Activated CD4-positive, alpha-beta T cell treated with anti-CD3 and anti-CD28 coated beads for 36 hours (primary cell): ENCODE data around the gene SOWAHD. TPM values are rescaled to one million over a fixed set of nuclear protein-coding genes. Genes with fewer than 3 reads are reported as not detected.

ENCODE experiments used
- ATAC-seq: fragments of 200-7000 bp; cut with Tn5 transposase; one replicate; pipeline ENCODE4 v1.10.0; 2021; ENCODE audit warnings: mild to moderate bottlenecking, moderate library complexity
- CTCF ChIA-PET: fragments of 350-600 bp; sonication (Branson Sonifier 250); formaldehyde crosslinking; loops from one replicate; lab custom pipeline; 2021; ENCODE audit warnings: antibody characterized with exemption; lab: Charles Lee
- POLR2A ChIA-PET: fragments of 350-600 bp; sonication (Branson Sonifier 250); formaldehyde crosslinking; loops from one replicate; lab custom pipeline; 2021; ENCODE audit warnings: antibody characterized with exemption, inconsistent platforms; lab: Charles Lee
- DNase-seq: peaks from one replicate; pipeline ENCODE4 v3.0.0-alpha.2; 2020
- H3K27ac Mint-ChIP-seq: one replicate; pipeline ENCODE4 v1.8.0; 2021; ENCODE audit warnings: mixed read lengths
- H3K27me3 Mint-ChIP-seq: one replicate; pipeline ENCODE4 v1.8.0; 2021; ENCODE audit warnings: mixed read lengths
- H3K36me3 Mint-ChIP-seq: one replicate; pipeline ENCODE4 v1.8.0; 2021; ENCODE audit warnings: low read depth, mixed read lengths
- H3K4me1 Mint-ChIP-seq: one replicate; pipeline ENCODE4 v1.8.0; 2021; ENCODE audit warnings: mixed read lengths
- H3K4me3 Mint-ChIP-seq: one replicate; pipeline ENCODE4 v1.8.0; 2021; ENCODE audit warnings: mild to moderate bottlenecking, moderate library complexity, mixed read lengths
- H3K9me3 Mint-ChIP-seq: one replicate; pipeline ENCODE4 v1.8.0; 2021; ENCODE audit warnings: low read depth, mixed read lengths
- intact Hi-C, 2 experiments: fragments of 100-400 bp; cut with DNase I in 1 of 2; cut with micrococcal nuclease in 1 of 2; formaldehyde crosslinking; loops; one replicate each; pipeline versions ENCODE4 v1.14.2 to v1.15.1; 2022 to 2024; cut with DNase I, micrococcal nuclease
- total RNA-seq, 2 experiments: library from RNA; stranded (reverse); gene quantifications; one replicate each; pipeline ENCODE4 v1.2.3, GENCODE V29; 2021

Gene SOWAHD
- under 1 TPM; 0.11 to 0.30 TPM for total RNA-seq

GRCh38 chrX:119757979-119758730 lies at the start of gene SOWAHD:
Gene SOWAHD, plus strand, starts transcription at chrX:119758588. Its CDS starts 80 bp downstream, at chrX:119758668.
- Mint-ChIP-seq H3K36me3 (no peaks in the 10 kb centered on the region), H3K27ac (peak within 1 kb of the TSS; percentile 97), H3K9me3 (no peaks in the 10 kb centered on the region), H3K27me3 (no peaks in the 10 kb centered on the region), H3K4me3 (peak within 1 kb of the TSS; percentile 66), H3K4me1 (peaks cover 48% of the 10 kb centered on the region)
- DNase-seq (peak; percentile 32), ATAC-seq (peak; percentile 9)
- intact Hi-C loops, result loop anchor here (2.0 to 10.0 kb wide), 7 partner anchors 34 to 487 kb away; partner anchors contain the start of genes NDUFA1 (in 2 of the 2), RNF113A (in 2 of the 2), NKAP (in 1 of the 2) and NKRF (in 1 of the 2)
- ChIA-PET POLR2A (interaction anchor here (0.5 to 1.8 kb wide), 7 partner anchors 27 to 775 kb away, joined by 3 to 9 read pairs (median 4); partner anchors contain the start of genes RPL39, SEPTIN6 and UPF3B), CTCF (interaction anchor here (0.6 to 2.3 kb wide), 15 partner anchors 22 to 269 kb away, joined by 3 to 8 read pairs (median 4); partner anchors contain the start of gene SEPTIN6)

GRCh38 chrX:119708936-119709335 lies 49.5 kb upstream of the SOWAHD start:
- ChIA-PET POLR2A (no interaction called here), CTCF (interaction anchor here (1.0 to 1.2 kb wide), 2 partner anchors 16 to 99 kb away, joined by 3 read pairs; partner anchors contain the start of gene SEPTIN6)
- ATAC-seq (no peak), DNase-seq (no peak)
- Mint-ChIP-seq H3K36me3 (no peaks in the 10 kb centered on the region), H3K9me3 (no peaks in the 10 kb centered on the region), H3K4me3 (no peak overlapping the region), H3K4me1 (no peaks in the 10 kb centered on the region), H3K27ac (no peak overlapping the region), H3K27me3 (no peaks in the 10 kb centered on the region)
- intact Hi-C loops, result no loop called here

GRCh38 chrX:119709630-119710029 lies 48.8 kb upstream of the SOWAHD start:
- H3K4me3 Mint-ChIP-seq, result no peak overlapping the region
- no peak overlapping the region for H3K27ac Mint-ChIP-seq
- no peaks in the 10 kb centered on the region for H3K4me1 Mint-ChIP-seq
- DNase-seq (no peak), ATAC-seq (no peak)
- intact Hi-C loops, result no loop called here
- no peaks in the 10 kb centered on the region for H3K36me3 Mint-ChIP-seq
- ChIA-PET CTCF (interaction anchor here (0.6 to 1.2 kb wide), 4 partner anchors 11 to 138 kb away, joined by 3 to 4 read pairs (median 3); partner anchors contain the start of gene SEPTIN6), POLR2A (no interaction called here)
- H3K9me3 Mint-ChIP-seq, result no peaks in the 10 kb centered on the region
- no peaks in the 10 kb centered on the region for H3K27me3 Mint-ChIP-seq

GRCh38 chrX:119721487-119721886 lies 36.9 kb upstream of the SOWAHD start:
- intact Hi-C loops, result no loop called here
- H3K9me3 Mint-ChIP-seq, result no peaks in the 10 kb centered on the region
- no peak overlapping the region for H3K27ac Mint-ChIP-seq
- H3K4me1 Mint-ChIP-seq, result no peaks in the 10 kb centered on the region
- H3K4me3 Mint-ChIP-seq, result no peak overlapping the region
- POLR2A ChIA-PET, result no interaction called here
- ATAC-seq, result no peak
- CTCF ChIA-PET, result interaction anchor here (0.6 kb wide), 1 partner anchor 26 kb away, joined by 3 read pairs; no protein-coding TSS in a partner anchor
- no peaks in the 10 kb centered on the region for H3K36me3 Mint-ChIP-seq
- no peak for DNase-seq
- H3K27me3 Mint-ChIP-seq, result no peaks in the 10 kb centered on the region

GRCh38 chrX:119721926-119722325 lies 36.5 kb upstream of the SOWAHD start:
- intact Hi-C loops, result no loop called here
- POLR2A ChIA-PET, result no interaction called here
- ATAC-seq (no peak), DNase-seq (no peak)
- peaks cover 1% of the 10 kb centered on the region for H3K4me1 Mint-ChIP-seq
- H3K27ac Mint-ChIP-seq, result no peak overlapping the region
- no peak overlapping the region for H3K4me3 Mint-ChIP-seq
- CTCF ChIA-PET, result no interaction called here
- H3K36me3 Mint-ChIP-seq, result no peaks in the 10 kb centered on the region
- no peaks in the 10 kb centered on the region for H3K9me3 Mint-ChIP-seq
- H3K27me3 Mint-ChIP-seq, result no peaks in the 10 kb centered on the region

- intact Hi-C loops, result no loop called here
- H3K27ac Mint-ChIP-seq, result peak overlapping the region; percentile 67
- ATAC-seq (peak; percentile 81), DNase-seq (peak; percentile 5)
- ChIA-PET CTCF (interaction anchor here (0.6 to 2.3 kb wide), 9 partner anchors 18 to 211 kb away, joined by 3 to 5 read pairs (median 4); partner anchors contain the start of genes RPL39 and SEPTIN6), POLR2A (interaction anchor here (0.6 kb wide), 1 partner anchor 34 kb away, joined by 4 read pairs; the partner anchor contains the start of gene SEPTIN6)
- peak overlapping the region; percentile 15 for H3K4me3 Mint-ChIP-seq
- H3K9me3 Mint-ChIP-seq, result no peaks in the 10 kb centered on the region
- peaks cover 6% of the 10 kb centered on the region for H3K4me1 Mint-ChIP-seq
- H3K27me3 Mint-ChIP-seq, result no peaks in the 10 kb centered on the region
- H3K36me3 Mint-ChIP-seq, result no peaks in the 10 kb centered on the region
These were observed 31.4 kb upstream of the SOWAHD start for GRCh38 chrX:119726900-119727555.

GRCh38 chrX:119728487-119728886 lies 29.9 kb upstream of the SOWAHD start:
- no peak for ATAC-seq
- intact Hi-C loops, result no loop called here
- POLR2A ChIA-PET, result no interaction called here

GRCh38 chrX:119729408-119730201 lies 28.8 kb upstream of the SOWAHD start:
- Mint-ChIP-seq H3K4me3 (no peak overlapping the region), H3K36me3 (no peaks in the 10 kb centered on the region), H3K27ac (no peak overlapping the region), H3K9me3 (no peaks in the 10 kb centered on the region), H3K27me3 (no peaks in the 10 kb centered on the region), H3K4me1 (peaks cover 6% of the 10 kb centered on the region)
- ChIA-PET CTCF (interaction anchor here (0.6 to 2.3 kb wide), 22 partner anchors 9 to 521 kb away, joined by 3 to 10 read pairs (median 4); partner anchors contain the start of gene RPL39), POLR2A (no interaction called here)
- ATAC-seq (peak; percentile 60), DNase-seq (peak; percentile 74)
- intact Hi-C loops, result loop anchor here (1.0 to 5.0 kb wide), 5 partner anchors 31 to 213 kb away; partner anchors contain the start of gene NKRF (in 1 of the 2)

More at GRCh38 chrX:119728487-119728886, 29.9 kb upstream of the SOWAHD start:
- H3K4me1 Mint-ChIP-seq, result peaks cover 6% of the 10 kb centered on the region
- H3K27me3 Mint-ChIP-seq, result no peaks in the 10 kb centered on the region
- no peak for DNase-seq
- CTCF ChIA-PET, result interaction anchor here (0.7 to 2.3 kb wide), 12 partner anchors 10 to 523 kb away, joined by 3 to 9 read pairs (median 4); partner anchors contain the start of gene RPL39
- H3K4me3 Mint-ChIP-seq, result no peak overlapping the region
- H3K9me3 Mint-ChIP-seq, result no peaks in the 10 kb centered on the region
- H3K27ac Mint-ChIP-seq, result no peak overlapping the region
- no peaks in the 10 kb centered on the region for H3K36me3 Mint-ChIP-seq

- Mint-ChIP-seq H3K4me1 (no peaks in the 10 kb centered on the region), H3K9me3 (no peaks in the 10 kb centered on the region), H3K27me3 (no peaks in the 10 kb centered on the region), H3K4me3 (no peak overlapping the region), H3K27ac (no peak overlapping the region), H3K36me3 (no peaks in the 10 kb centered on the region)
- ChIA-PET CTCF (interaction anchor here (1.0 to 1.5 kb wide), 3 partner anchors 17 to 219 kb away, joined by 3 to 4 read pairs (median 3); partner anchors contain the start of gene SOWAHD), POLR2A (no interaction called here)
- intact Hi-C loops, result loop anchor here in 1 of 2 experiments (5.0 kb wide), 2 partner anchors 128 to 218 kb away; partner anchors contain the start of gene NKRF
- no peak for DNase-seq
- no peak for ATAC-seq
These were observed 23.5 kb upstream of the SOWAHD start for GRCh38 chrX:119734897-119735339.

- no peaks in the 10 kb centered on the region for H3K36me3 Mint-ChIP-seq
- ChIA-PET POLR2A (interaction anchor here (0.7 kb wide), 1 partner anchor 242 kb away, joined by 3 read pairs; no protein-coding TSS in a partner anchor), CTCF (interaction anchor here (1.0 to 1.5 kb wide), 3 partner anchors 18 to 220 kb away, joined by 3 to 4 read pairs (median 3); partner anchors contain the start of gene SOWAHD)
- H3K4me3 Mint-ChIP-seq, result no peak overlapping the region
- H3K9me3 Mint-ChIP-seq, result no peaks in the 10 kb centered on the region
- no peak overlapping the region for H3K27ac Mint-ChIP-seq
- no peak for DNase-seq
- no peaks in the 10 kb centered on the region for H3K27me3 Mint-ChIP-seq
- intact Hi-C loops, result no loop called here
- no peak for ATAC-seq
- no peaks in the 10 kb centered on the region for H3K4me1 Mint-ChIP-seq
These were observed 22.9 kb upstream of the SOWAHD start for GRCh38 chrX:119735467-119735866.
